H54 (cell line): ENCODE results near the gene FHOD3.

Experiments
- DNase-seq: peaks from one replicate; pipeline ENCODE4 v3.0.0; 2011; ENCODE audit warnings: low spot score, mixed read lengths; ENCODE audit not compliant: insufficient read length
- FAIRE-seq: peaks from 3 replicates; lab custom pipeline; 2011; peaks lifted over from hg19 to GRCh38; lab: Jason Lieb, UNC
- POLR2A ChIP-seq: IDR thresholded peaks from 2 replicates; pipeline ENCODE4 v1.6.1; 2011; ENCODE audit warnings: low read depth, mild to moderate bottlenecking, low read length

Gene FHOD3

GRCh38 chr18:36680042-36680441, 382.5 kb downstream of the FHOD3 start:
- FAIRE-seq (no peak), DNase-seq (no peak)
- TF ChIP-seq POLR2A: no peak

- no peak for DNase-seq
- TF ChIP-seq POLR2A: no peak
- FAIRE-seq: no peak
Observed at GRCh38 chr18:36685580-36685979, 388.1 kb downstream of the FHOD3 start.

- peak; percentile 62 for FAIRE-seq
- no peak for TF ChIP-seq POLR2A
- peak; percentile 24 for DNase-seq
Observed at GRCh38 chr18:36688020-36688965, 390.8 kb downstream of the FHOD3 start.

- DNase-seq: no peak
- FAIRE-seq: no peak
- no peak for TF ChIP-seq POLR2A
Observed at GRCh38 chr18:36692371-36692770, 394.9 kb downstream of the FHOD3 start.

GRCh38 chr18:36692921-36693332, 395.4 kb downstream of the FHOD3 start:
- no peak for DNase-seq

GRCh38 chr18:36693931-36694620, 396.6 kb downstream of the FHOD3 start:
- TF ChIP-seq POLR2A: no peak
- no peak for FAIRE-seq

More at GRCh38 chr18:36692921-36693332, 395.4 kb downstream of the FHOD3 start:
- FAIRE-seq: no peak
- no peak for TF ChIP-seq POLR2A

GRCh38 chr18:36695806-36696205, 398.3 kb downstream of the FHOD3 start:
- no peak for TF ChIP-seq POLR2A
- DNase-seq (no peak), FAIRE-seq (no peak)

More at GRCh38 chr18:36693931-36694620, 396.6 kb downstream of the FHOD3 start:
- DNase-seq: no peak

GRCh38 chr18:36697905-36698304, 400.4 kb downstream of the FHOD3 start:
- peak; percentile 38 for DNase-seq
- TF ChIP-seq POLR2A: no peak
- peak; percentile 71 for FAIRE-seq

GRCh38 chr18:36700955-36701354, 403.4 kb downstream of the FHOD3 start:
- FAIRE-seq: no peak
- DNase-seq: no peak
- no peak for TF ChIP-seq POLR2A

- FAIRE-seq (no peak), DNase-seq (no peak)
Observed at GRCh38 chr18:36702401-36703013, 405.0 kb downstream of the FHOD3 start.

GRCh38 chr18:36704156-36704555, 406.6 kb downstream of the FHOD3 start:
- DNase-seq: no peak
- TF ChIP-seq POLR2A: no peak
- no peak for FAIRE-seq

More at GRCh38 chr18:36702401-36703013, 405.0 kb downstream of the FHOD3 start:
- no peak for TF ChIP-seq POLR2A

- no peak for DNase-seq
- TF ChIP-seq POLR2A: no peak
- no peak for FAIRE-seq
Observed at GRCh38 chr18:36706134-36706881, 408.8 kb downstream of the FHOD3 start.

- FAIRE-seq: no peak
- TF ChIP-seq POLR2A: no peak
- DNase-seq: no peak
Observed at GRCh38 chr18:36708366-36708765, 410.9 kb downstream of the FHOD3 start.
